ENCODE data around the gene VPREB3.

The VPREB3 gene

DNA sequence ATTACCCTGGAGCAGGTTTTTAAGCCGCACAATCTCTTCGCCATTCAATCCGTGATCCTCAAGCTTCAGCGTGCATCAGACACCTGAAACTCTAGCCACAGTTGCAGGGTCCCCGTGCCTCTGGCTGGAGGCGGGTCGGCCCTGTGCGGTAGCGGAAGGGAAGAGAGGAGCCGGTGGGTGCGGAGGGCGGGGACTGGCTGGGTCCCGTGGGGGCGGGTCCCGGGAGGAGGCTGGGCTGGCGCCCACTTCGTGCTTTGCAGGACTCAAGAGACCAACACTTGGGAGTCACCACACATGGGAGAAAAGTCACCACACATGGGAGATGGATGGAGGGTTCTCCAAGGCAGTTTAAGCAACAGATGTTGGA is 9.3 kb upstream of the VPREB3 start:
- H3K4me3 ChIP-seq (ENCODE audit: low read length): peak overlapping the region; percentile 32
- DNase-seq (ENCODE audit: low read depth): no peak
- TF ChIP-seq, protein P1, sequence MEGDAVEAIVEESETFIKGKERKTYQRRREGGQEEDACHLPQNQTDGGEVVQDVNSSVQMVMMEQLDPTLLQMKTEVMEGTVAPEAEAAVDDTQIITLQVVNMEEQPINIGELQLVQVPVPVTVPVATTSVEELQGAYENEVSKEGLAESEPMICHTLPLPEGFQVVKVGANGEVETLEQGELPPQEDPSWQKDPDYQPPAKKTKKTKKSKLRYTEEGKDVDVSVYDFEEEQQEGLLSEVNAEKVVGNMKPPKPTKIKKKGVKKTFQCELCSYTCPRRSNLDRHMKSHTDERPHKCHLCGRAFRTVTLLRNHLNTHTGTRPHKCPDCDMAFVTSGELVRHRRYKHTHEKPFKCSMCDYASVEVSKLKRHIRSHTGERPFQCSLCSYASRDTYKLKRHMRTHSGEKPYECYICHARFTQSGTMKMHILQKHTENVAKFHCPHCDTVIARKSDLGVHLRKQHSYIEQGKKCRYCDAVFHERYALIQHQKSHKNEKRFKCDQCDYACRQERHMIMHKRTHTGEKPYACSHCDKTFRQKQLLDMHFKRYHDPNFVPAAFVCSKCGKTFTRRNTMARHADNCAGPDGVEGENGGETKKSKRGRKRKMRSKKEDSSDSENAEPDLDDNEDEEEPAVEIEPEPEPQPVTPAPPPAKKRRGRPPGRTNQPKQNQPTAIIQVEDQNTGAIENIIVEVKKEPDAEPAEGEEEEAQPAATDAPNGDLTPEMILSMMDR (conservative IDR thresholded peaks at IDR 0.05; ENCODE audit: low read depth, low read length): no peak

DNA sequence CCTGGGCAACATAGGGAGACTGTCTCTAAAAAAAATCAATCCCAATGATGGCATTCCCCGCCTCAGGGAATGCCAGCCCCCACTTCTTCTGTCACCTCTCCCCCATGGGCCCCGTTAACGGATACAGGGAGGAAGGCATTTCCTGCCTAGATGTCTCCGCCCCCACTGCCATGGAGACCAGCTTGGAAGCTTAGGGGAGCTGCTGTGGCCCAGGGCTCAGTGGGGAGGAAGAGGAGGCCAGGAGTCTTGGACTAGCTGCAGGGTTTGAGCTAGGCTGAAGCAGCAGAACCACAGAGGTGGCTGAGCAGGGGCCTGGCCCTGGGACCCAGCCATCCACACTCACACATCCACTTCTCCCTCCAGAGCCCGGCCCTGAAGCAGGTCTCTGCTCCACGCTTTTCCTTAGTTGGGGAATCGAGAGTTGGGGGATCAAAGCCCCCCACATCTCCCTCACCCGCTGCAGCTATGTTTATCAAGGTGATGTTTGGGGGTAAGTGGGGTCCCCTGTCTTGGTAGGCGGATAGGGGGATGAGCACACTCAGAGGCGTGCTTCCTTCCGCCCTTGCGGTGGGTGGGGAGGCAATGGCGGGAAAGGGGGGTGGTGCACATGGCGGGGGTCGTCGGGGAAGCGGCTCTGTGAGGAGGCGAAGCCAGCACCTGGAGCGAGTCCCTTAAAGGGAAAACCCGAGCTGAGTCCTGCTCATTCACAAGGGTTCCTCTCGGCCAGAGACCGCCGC is 8.8 kb upstream of the VPREB3 start, which contains the start of gene C22orf15:
C22orf15 (plus strand) TSS at position 149 of the 737 bp plus-strand sequence; CDS start at position 466, 317 bp downstream.
- TF ChIP-seq, protein P1 (conservative IDR thresholded peaks at IDR 0.05; ENCODE audit: low read depth, low read length): no peak
- no peak for DNase-seq (ENCODE audit: low read depth)
- H3K4me3 ChIP-seq (ENCODE audit: low read length): peak within 1 kb of the TSS; percentile 32

DNA sequence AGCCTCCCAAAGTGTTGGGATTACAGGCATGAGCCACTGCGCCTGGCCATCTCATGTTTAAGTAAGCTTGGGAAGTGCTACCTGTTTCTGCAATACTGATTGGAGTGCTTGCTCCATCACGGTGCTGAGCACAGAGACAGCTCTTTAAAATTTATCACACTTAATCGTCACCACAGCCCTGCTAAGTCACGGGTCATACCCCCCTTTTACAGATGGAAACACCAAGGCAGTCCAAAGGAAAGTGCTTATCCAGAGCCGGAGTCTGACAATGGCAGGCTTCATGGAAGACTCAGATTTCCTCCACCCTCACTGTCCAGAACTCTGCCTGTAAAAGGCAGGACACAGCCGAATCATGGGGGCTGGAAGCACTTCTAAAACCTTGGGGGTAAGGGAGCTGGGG is 5.8 kb upstream of the VPREB3 start:
- TF ChIP-seq, protein P1 (conservative IDR thresholded peaks at IDR 0.05; ENCODE audit: low read depth, low read length): no peak
- no peak overlapping the region for H3K4me3 ChIP-seq (ENCODE audit: low read length)

DNA sequence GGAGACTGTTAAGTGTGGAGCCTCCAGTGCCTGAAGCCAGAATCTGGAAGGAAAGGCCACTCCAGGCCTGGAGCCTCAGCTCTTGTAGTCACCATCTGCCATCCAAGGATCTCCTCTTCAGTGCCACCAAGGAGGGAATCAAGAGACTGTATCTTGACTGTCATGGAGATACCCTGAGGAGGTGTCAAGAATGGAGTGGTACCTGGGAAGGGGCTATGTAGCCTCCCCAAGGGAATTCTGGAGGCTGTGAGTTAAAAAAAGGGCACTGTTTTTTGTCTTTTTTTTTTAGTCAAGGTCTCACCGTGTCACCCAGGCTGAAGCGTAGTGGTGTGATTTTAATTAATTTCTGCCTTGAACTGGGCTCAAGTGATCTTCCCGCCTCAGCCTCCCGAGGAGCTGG is 5.3 kb upstream of the VPREB3 start:
- DNase-seq (ENCODE audit: low read depth): no peak
- no peak overlapping the region for H3K4me3 ChIP-seq (ENCODE audit: low read length)
- TF ChIP-seq, protein P1 (conservative IDR thresholded peaks at IDR 0.05; ENCODE audit: low read depth, low read length): no peak

More for the DNA sequence above, 5.8 kb upstream of the VPREB3 start:
- no peak for DNase-seq (ENCODE audit: low read depth)

DNA sequence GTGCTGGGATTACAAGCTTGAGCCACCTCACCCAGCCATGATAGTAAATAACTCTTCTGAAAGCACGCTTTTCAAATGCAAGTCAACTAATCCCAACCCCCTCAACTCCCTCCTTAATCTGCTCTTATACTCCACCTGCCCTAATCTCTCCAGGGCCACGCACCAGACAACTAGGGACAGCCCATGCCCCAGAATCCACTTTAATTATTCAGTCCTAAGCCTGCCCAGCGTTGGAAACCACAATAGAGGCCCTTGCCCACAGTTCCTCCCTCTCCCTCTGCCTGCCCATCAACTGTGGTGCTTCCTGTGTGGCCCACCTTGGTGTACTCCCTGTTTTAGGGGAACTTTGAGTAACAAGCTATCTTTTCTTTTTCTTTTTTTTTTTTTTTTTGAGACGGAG is 2.7 kb upstream of the VPREB3 start:
- TF ChIP-seq, protein P1 (conservative IDR thresholded peaks at IDR 0.05; ENCODE audit: low read depth, low read length): no peak
- no peak for DNase-seq (ENCODE audit: low read depth)
- no peak overlapping the region for H3K4me3 ChIP-seq (ENCODE audit: low read length)

DNA sequence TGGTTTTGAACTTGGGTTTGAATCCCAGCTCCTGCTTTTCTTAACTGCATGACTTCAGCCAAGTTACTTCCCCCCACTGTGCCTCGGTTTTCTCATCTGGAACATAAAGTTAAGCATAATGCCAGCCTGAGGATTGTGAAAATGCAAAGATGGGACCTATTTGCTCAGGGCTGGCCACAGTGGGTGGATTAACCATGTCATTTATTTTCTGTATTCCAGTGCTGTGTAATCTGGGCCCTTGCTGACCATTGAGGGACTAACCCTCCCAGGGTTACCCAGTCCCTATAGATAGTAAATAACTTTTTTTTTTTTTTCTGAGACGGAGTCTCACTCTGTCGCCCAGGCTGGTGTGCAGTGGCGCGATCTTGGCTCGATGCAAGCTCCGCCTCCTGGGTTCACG is 1.5 kb upstream of the VPREB3 start:
- H3K4me3 ChIP-seq (ENCODE audit: low read length): no peak overlapping the region
- no peak for DNase-seq (ENCODE audit: low read depth)
- TF ChIP-seq, protein P1 (conservative IDR thresholded peaks at IDR 0.05; ENCODE audit: low read depth, low read length): no peak

DNA sequence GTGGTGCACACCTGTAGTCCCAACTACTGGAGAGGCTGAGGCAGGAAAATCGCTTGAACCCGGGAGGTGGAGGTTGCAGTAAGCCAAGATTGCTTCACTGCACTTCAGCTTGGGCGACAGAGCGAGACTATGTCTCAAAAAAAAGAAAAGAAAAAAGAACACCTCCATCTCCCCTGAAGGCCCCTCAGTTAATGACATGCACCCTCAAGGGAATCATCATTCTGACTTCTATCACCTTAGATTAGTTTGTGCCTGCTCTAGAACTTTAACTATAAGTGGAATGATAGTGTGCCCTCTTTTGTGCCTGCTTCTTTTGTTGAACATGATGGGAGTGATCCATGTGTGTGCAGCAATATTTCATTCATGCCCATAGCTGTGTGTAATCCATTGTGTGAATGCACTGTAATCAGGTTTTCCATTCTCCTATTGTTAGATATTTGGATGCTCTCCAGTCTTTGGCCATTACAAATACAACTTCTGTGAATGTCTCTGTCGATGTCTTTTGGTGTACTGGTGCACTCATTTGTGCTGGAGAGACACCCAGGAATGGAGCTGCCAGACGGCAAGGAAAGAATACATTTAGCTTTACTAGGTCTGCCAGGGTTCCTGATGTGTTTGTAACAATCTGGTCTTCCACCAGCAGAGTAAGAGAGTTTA is 883 bp upstream of the VPREB3 start:
- no peak overlapping the region for H3K4me3 ChIP-seq (ENCODE audit: low read length)
- TF ChIP-seq, protein P1 (conservative IDR thresholded peaks at IDR 0.05; ENCODE audit: low read depth, low read length): no peak
- DNase-seq (ENCODE audit: low read depth): no peak

All from retinal pigment epithelial cell (primary cell).